ENCODE measurements around the gene USP1.

Gene USP1

GRCh38 chr1:62494137-62494536, 57.3 kb downstream of the USP1 start:
- Histone ChIP-seq H3F3A (ENCODE audit: insufficient read depth) (no peaks in the 10 kb centered on the region), H3K79me2 (ENCODE audit: insufficient read depth, low read length) (no peaks in the 10 kb centered on the region), H3K36me3 (ENCODE audit: low read length) (no peaks in the 10 kb centered on the region), H4K20me1 (ENCODE audit: low read depth, low read length) (no peaks in the 10 kb centered on the region), H2AFZ (ENCODE audit: low read depth, low read length, severe bottlenecking) (no peak overlapping the region), H3K27ac (ENCODE audit: low read depth, low read length) (no peak overlapping the region), H3K9me2 (replicated peaks; ENCODE audit: insufficient read depth, low read length) (no peaks in the 10 kb centered on the region), H3K27me3 (ENCODE audit: low read length) (no peaks in the 10 kb centered on the region), H3K4me2 (ENCODE audit: low read depth, low read length, poor library complexity, severe bottlenecking) (no peak overlapping the region), H3K9ac (ENCODE audit: low read length) (no peak overlapping the region), H3K9me3 (ENCODE audit: insufficient read depth, low read length) (no peaks in the 10 kb centered on the region), H3K4me3 (ENCODE audit: insufficient read depth, low read length, poor library complexity, severe bottlenecking) (no peak overlapping the region)
- no peak for TF ChIP-seq EZH2phosphoT487 (conservative IDR thresholded peaks at IDR 0.05; ENCODE audit: low read length)
- TF ChIP-seq, protein P1, sequence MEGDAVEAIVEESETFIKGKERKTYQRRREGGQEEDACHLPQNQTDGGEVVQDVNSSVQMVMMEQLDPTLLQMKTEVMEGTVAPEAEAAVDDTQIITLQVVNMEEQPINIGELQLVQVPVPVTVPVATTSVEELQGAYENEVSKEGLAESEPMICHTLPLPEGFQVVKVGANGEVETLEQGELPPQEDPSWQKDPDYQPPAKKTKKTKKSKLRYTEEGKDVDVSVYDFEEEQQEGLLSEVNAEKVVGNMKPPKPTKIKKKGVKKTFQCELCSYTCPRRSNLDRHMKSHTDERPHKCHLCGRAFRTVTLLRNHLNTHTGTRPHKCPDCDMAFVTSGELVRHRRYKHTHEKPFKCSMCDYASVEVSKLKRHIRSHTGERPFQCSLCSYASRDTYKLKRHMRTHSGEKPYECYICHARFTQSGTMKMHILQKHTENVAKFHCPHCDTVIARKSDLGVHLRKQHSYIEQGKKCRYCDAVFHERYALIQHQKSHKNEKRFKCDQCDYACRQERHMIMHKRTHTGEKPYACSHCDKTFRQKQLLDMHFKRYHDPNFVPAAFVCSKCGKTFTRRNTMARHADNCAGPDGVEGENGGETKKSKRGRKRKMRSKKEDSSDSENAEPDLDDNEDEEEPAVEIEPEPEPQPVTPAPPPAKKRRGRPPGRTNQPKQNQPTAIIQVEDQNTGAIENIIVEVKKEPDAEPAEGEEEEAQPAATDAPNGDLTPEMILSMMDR (IDR thresholded peaks at IDR 0.05; ENCODE audit: insufficient read depth, low read length, poor library complexity, severe bottlenecking): no peak

DNA sequence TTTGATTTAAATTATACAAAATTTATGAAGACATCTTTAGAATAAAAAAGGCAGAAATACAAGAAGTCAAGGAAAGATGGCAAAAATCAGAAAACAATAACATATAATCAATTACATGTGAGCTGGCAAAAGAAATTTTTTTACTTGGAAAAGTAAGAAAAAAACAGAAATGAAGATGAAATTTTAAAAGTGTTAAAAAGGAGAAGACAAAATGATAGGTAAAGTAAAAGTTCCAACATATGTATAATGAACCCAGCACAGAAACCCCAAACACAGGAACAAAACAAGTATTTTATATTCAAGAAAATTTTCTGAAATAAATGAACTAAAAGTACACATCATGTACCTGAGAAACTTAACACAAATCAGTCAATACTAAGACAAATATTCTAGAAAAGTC, 63.4 kb downstream of the USP1 start:
- H3K9ac ChIP-seq (ENCODE audit: low read length): no peak overlapping the region
- H3K4me3 ChIP-seq (ENCODE audit: insufficient read depth, low read length, poor library complexity, severe bottlenecking): no peak overlapping the region
- H3K9me3 ChIP-seq (ENCODE audit: insufficient read depth, low read length): no peaks in the 10 kb centered on the region
- no peaks in the 10 kb centered on the region for H3K36me3 ChIP-seq (ENCODE audit: low read length)
- no peak overlapping the region for H3K4me2 ChIP-seq (ENCODE audit: low read depth, low read length, poor library complexity, severe bottlenecking)
- no peaks in the 10 kb centered on the region for H3F3A ChIP-seq (ENCODE audit: insufficient read depth)
- no peaks in the 10 kb centered on the region for H3K79me2 ChIP-seq (ENCODE audit: insufficient read depth, low read length)
- H2AFZ ChIP-seq (ENCODE audit: low read depth, low read length, severe bottlenecking): no peak overlapping the region
- TF ChIP-seq EZH2phosphoT487 (conservative IDR thresholded peaks at IDR 0.05; ENCODE audit: low read length): no peak
- TF ChIP-seq, protein P1 (IDR thresholded peaks at IDR 0.05; ENCODE audit: insufficient read depth, low read length, poor library complexity, severe bottlenecking): no peak
- no peak overlapping the region for H3K27ac ChIP-seq (ENCODE audit: low read depth, low read length)
- H3K27me3 ChIP-seq (ENCODE audit: low read length): no peaks in the 10 kb centered on the region
- no peaks in the 10 kb centered on the region for H3K9me2 ChIP-seq (replicated peaks; ENCODE audit: insufficient read depth, low read length)
- H4K20me1 ChIP-seq (ENCODE audit: low read depth, low read length): no peaks in the 10 kb centered on the region; the same call in 1 of the 2 replicates
